SH-SY5Y (cell line): ENCODE measurements around the gene MEP1B.

Experiments
- GATA2 ChIP-seq: IDR thresholded peaks from 2 replicates; pipeline ENCODE4 v1.6.1; 2011; ENCODE audit warnings: mild to moderate bottlenecking, low read depth, low read length
- GATA3 ChIP-seq: IDR thresholded peaks from 2 replicates; pipeline ENCODE4 v1.6.1; 2011; ENCODE audit warnings: low read depth, mild to moderate bottlenecking, low read length, moderate library complexity

DNA sequence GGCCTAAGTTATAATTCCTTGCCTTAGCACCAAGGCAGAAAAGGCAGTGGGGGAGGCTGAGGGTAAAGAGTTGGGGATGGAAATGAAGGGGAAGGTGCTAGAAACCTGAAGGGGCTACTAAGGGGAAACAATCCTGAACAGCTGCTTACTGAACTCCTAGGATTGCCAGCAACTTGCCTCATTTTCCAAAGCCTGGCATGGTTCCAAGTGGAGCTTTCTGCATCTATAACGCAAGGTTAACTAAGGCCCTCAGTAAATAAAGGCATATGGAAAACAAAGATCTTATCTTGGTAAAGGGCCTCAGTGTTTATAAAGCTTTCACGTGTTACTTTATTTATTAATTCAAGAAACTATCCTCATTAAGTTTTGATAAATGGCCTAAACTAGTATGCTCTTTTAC is 10.9 kb downstream of the MEP1B start:
- no peak for TF ChIP-seq GATA2
- TF ChIP-seq GATA3: no peak
